ENCODE results near the gene ZW10. TPM values are rescaled to one million over a fixed set of nuclear protein-coding genes. Genes with fewer than 3 reads are reported as not detected.

ZW10 gene
- polyA plus RNA-seq, 3 donors: 3.3 to 13.1 (median 10.2) TPM

GRCh38 chr11:113693030-113693429 lies 80.5 kb downstream of the ZW10 start:
- Histone ChIP-seq H3K4me3 (replicated peaks in 1 of 3; ENCODE audit: low read depth in 2 of 3, low read length in 3 of 3) (no peak overlapping the region), H3K27me3 (ENCODE audit: control insufficient read depth in 2 of 2, insufficient read depth in 2 of 2, low read length in 2 of 2) (no peaks in the 10 kb centered on the region), H4K20me1 (ENCODE audit: insufficient read depth, low read length) (no peaks in the 10 kb centered on the region), H2AFZ (ENCODE audit: insufficient read depth, low read depth, low read length, poor library complexity, severe bottlenecking) (no peak overlapping the region), H3K4me1 (ENCODE audit: control insufficient read depth in 1 of 2, insufficient read depth in 2 of 2, low read length in 2 of 2) (no peaks in the 10 kb centered on the region), H3K27ac (ENCODE audit: low read depth in 1 of 2, low read length in 2 of 2) (no peak overlapping the region), H3K79me2 (ENCODE audit: insufficient read depth, low read length) (no peaks in the 10 kb centered on the region), H3K9ac (ENCODE audit: insufficient read depth, low read length, poor library complexity, severe bottlenecking) (no peak overlapping the region), H3K9me3 (replicated peaks in 1 of 2; ENCODE audit: control insufficient read depth in 1 of 2, insufficient read depth in 1 of 2, low read length in 2 of 2) (no peaks in the 10 kb centered on the region), H3K4me2 (replicated peaks; ENCODE audit: extremely low read depth, low read length, poor library complexity, severe bottlenecking) (no peak overlapping the region), H3K36me3 (replicated peaks in 1 of 2; ENCODE audit: control insufficient read depth in 1 of 2, insufficient read depth in 2 of 2, low read length in 2 of 2) (no peaks in the 10 kb centered on the region)
- Mint-ChIP-seq H3K4me3 (no peak overlapping the region), H3K27ac (no peak overlapping the region), H3K36me3 (no peaks in the 10 kb centered on the region), H3K9me3 (peaks cover 0 to 2% (median 0%) of the 10 kb centered on the region in 7 donors), H3K27me3 (ENCODE audit: low read depth in 3 of 3) (peaks cover 0 to 2% (median 0%) of the 10 kb centered on the region in 3 donors), H3K4me1 (no peaks in the 10 kb centered on the region)
- intact Hi-C loops (cut with micrococcal nuclease): no loop called here
- DNase-seq: no peak
- no peak for TF ChIP-seq CTCF (IDR thresholded peaks at IDR 0.05)
- 97% methylated on average over 7 of the region's 13 CpGs for WGBS (ENCODE audit: insufficient coverage)

GRCh38 chr11:113690619-113691569 lies 82.6 kb downstream of the ZW10 start:
- no peak for DNase-seq
- Histone ChIP-seq H3K9me3 (replicated peaks in 1 of 2; ENCODE audit: control insufficient read depth in 1 of 2, insufficient read depth in 1 of 2, low read length in 2 of 2) (no peaks in the 10 kb centered on the region), H3K36me3 (replicated peaks in 1 of 2; ENCODE audit: control insufficient read depth in 1 of 2, insufficient read depth in 2 of 2, low read length in 2 of 2) (no peaks in the 10 kb centered on the region), H3K4me3 (replicated peaks in 1 of 3; ENCODE audit: low read depth in 2 of 3, low read length in 3 of 3) (no peak overlapping the region), H3K27me3 (ENCODE audit: control insufficient read depth in 2 of 2, insufficient read depth in 2 of 2, low read length in 2 of 2) (no peaks in the 10 kb centered on the region), H4K20me1 (ENCODE audit: insufficient read depth, low read length) (no peaks in the 10 kb centered on the region), H3K4me1 (ENCODE audit: control insufficient read depth in 1 of 2, insufficient read depth in 2 of 2, low read length in 2 of 2) (no peaks in the 10 kb centered on the region), H3K9ac (ENCODE audit: insufficient read depth, low read length, poor library complexity, severe bottlenecking) (no peak overlapping the region), H3K79me2 (ENCODE audit: insufficient read depth, low read length) (no peaks in the 10 kb centered on the region), H3K4me2 (replicated peaks; ENCODE audit: extremely low read depth, low read length, poor library complexity, severe bottlenecking) (no peak overlapping the region), H2AFZ (ENCODE audit: insufficient read depth, low read depth, low read length, poor library complexity, severe bottlenecking) (no peak overlapping the region), H3K27ac (ENCODE audit: low read depth in 1 of 2, low read length in 2 of 2) (no peak overlapping the region)
- H3K27me3 Mint-ChIP-seq (ENCODE audit: low read depth in 3 of 3): peaks cover 0 to 2% (median 0%) of the 10 kb centered on the region in 3 donors
- WGBS (ENCODE audit: insufficient coverage): 84% methylated on average over 11 of the region's 15 CpGs
- H3K4me1 Mint-ChIP-seq: no peaks in the 10 kb centered on the region
- no peak overlapping the region for H3K27ac Mint-ChIP-seq
- no peak overlapping the region for H3K4me3 Mint-ChIP-seq
- H3K9me3 Mint-ChIP-seq: peaks cover 0 to 2% (median 0%) of the 10 kb centered on the region in 7 donors
- H3K36me3 Mint-ChIP-seq: no peaks in the 10 kb centered on the region
- peak; percentile 48 for TF ChIP-seq CTCF (IDR thresholded peaks at IDR 0.05)
- intact Hi-C loops (cut with micrococcal nuclease): no loop called here

All from CD14-positive monocyte (primary cell).